IMR-90 (cell line): ENCODE results near the gene KMT2A. TPM values are rescaled to one million over a fixed set of nuclear protein-coding genes. Genes with fewer than 3 reads are reported as not detected.

Experiments
- ATAC-seq: fragments of 200-7000 bp; cut with Tn5 transposase; 2 replicates; pipeline ENCODE4 v1.9.1; 2020; ENCODE audit warnings: low read depth, mild to moderate bottlenecking, moderate library complexity
- BruUV-seq: library from RNA; stranded (reverse); fragments of 400-500 nt; replicated peaks from 2 replicates; lab custom pipeline; 2021; lab: Mats Ljungman, UMichigan
- CTCF ChIA-PET: fragments of 300-600 bp; formaldehyde crosslinking; extraction: SDS; loops from one replicate; lab custom pipeline; 2021; ENCODE audit warnings: antibody characterized with exemption; lab: Yijun Ruan, JAX
- POLR2A ChIA-PET: fragments of 300-600 bp; sonication (Branson Sonifier 250); formaldehyde crosslinking; loops from one replicate; lab custom pipeline; 2022; ENCODE audit warnings: antibody characterized with exemption; ENCODE audit not compliant: unreplicated experiment; lab: Charles Lee
- DNase-seq: peaks from one replicate; pipeline ENCODE4 v3.0.0; 2013
- H2AFZ ChIP-seq: replicated peaks from 2 replicates; pipeline ENCODE3; 2013; ENCODE audit warnings: low read length, mild to moderate bottlenecking; ENCODE audit not compliant: poor library complexity
- H2AK5ac ChIP-seq: 2 replicates; pipeline ENCODE4 v1.6.1; 2013; ENCODE audit warnings: low read depth, low read length, inconsistent platforms
- H2AK9ac ChIP-seq: replicated peaks from 2 replicates; pipeline ENCODE3; 2013; ENCODE audit warnings: mild to moderate bottlenecking, low read depth, low read length, moderate library complexity; ENCODE audit not compliant: poor library complexity
- H2BK120ac ChIP-seq: 2 replicates; pipeline ENCODE4 v1.6.1; 2013; ENCODE audit warnings: low read depth, low read length, inconsistent platforms
- H2BK15ac ChIP-seq: 3 replicates; pipeline ENCODE4 v1.6.1; 2013; ENCODE audit warnings: low read depth, low read length, inconsistent platforms
- H2BK20ac ChIP-seq: 2 replicates; pipeline ENCODE4 v1.6.1; 2013; ENCODE audit warnings: low read depth, mild to moderate bottlenecking, inconsistent platforms, low read length, moderate library complexity
- H2BK5ac ChIP-seq: 2 replicates; pipeline ENCODE4 v1.6.1; 2013; ENCODE audit warnings: mild to moderate bottlenecking, low read depth, low read length, inconsistent platforms; ENCODE audit not compliant: poor library complexity, severe bottlenecking
- H3K14ac ChIP-seq: replicated peaks from 2 replicates; pipeline ENCODE4 v1.6.1; 2013; ENCODE audit warnings: low read depth, low read length, inconsistent platforms
- H3K18ac ChIP-seq: 2 replicates; pipeline ENCODE4 v1.6.1; 2013; ENCODE audit warnings: low read depth, low read length, control low read depth
- H3K23ac ChIP-seq: 2 replicates; pipeline ENCODE4 v1.6.1; 2013; ENCODE audit warnings: low read depth, low read length, inconsistent platforms
- H3K27ac ChIP-seq: 2 replicates; pipeline ENCODE4 v1.5.1; 2013; ENCODE audit warnings: mild to moderate bottlenecking, control low read depth, low read length; ENCODE audit not compliant: insufficient read depth
- H3K27me3 ChIP-seq: 2 replicates; pipeline ENCODE4 v1.6.1; 2013; ENCODE audit warnings: low read length; ENCODE audit not compliant: control insufficient read depth, insufficient read depth
- H3K36me3 ChIP-seq: 2 replicates; pipeline ENCODE4 v1.6.1; 2013; ENCODE audit warnings: low read length, mixed read lengths; ENCODE audit not compliant: control insufficient read depth, insufficient read depth
- H3K4ac ChIP-seq: 2 replicates; pipeline ENCODE4 v1.6.1; 2013; ENCODE audit warnings: low read depth, low read length, inconsistent platforms
- H3K4me1 ChIP-seq: 2 replicates; pipeline ENCODE4 v1.6.1; 2013; ENCODE audit warnings: low read length, mixed read lengths; ENCODE audit not compliant: control insufficient read depth, insufficient read depth
- H3K4me2 ChIP-seq: 2 replicates; pipeline ENCODE4 v1.6.1; 2013; ENCODE audit warnings: low read depth, mild to moderate bottlenecking, control low read depth, low read length, moderate library complexity
- H3K4me3 ChIP-seq: 2 replicates; pipeline ENCODE4 v1.5.1; 2013; ENCODE audit warnings: low read depth, mild to moderate bottlenecking, control low read depth, low read length, moderate library complexity; ENCODE audit not compliant: insufficient read depth
- H3K56ac ChIP-seq: 2 replicates; pipeline ENCODE4 v1.6.1; 2013; ENCODE audit warnings: low read length, inconsistent platforms; ENCODE audit not compliant: insufficient read depth; ENCODE audit errors: extremely low read depth
- H3K79me1 ChIP-seq, 2 experiments: 2 replicates each; pipeline ENCODE4 v1.6.1; 2013; ENCODE audit warnings: low read length in 2 of 2, inconsistent platforms in 1 of 2, low read depth in 1 of 2
- H3K9ac ChIP-seq: 2 replicates; pipeline ENCODE4 v1.6.1; 2013; ENCODE audit warnings: low read depth, low read length, control low read depth
- H3K9me1 ChIP-seq: 2 replicates; pipeline ENCODE4 v1.6.1; 2013; ENCODE audit warnings: low read length, inconsistent platforms; ENCODE audit not compliant: insufficient read depth
- H3K9me3 ChIP-seq: 2 replicates; pipeline ENCODE4 v1.6.1; 2013; ENCODE audit warnings: low read length; ENCODE audit not compliant: control insufficient read depth, insufficient read depth
- H4K20me1 ChIP-seq: 2 replicates; pipeline ENCODE4 v1.6.1; 2013; ENCODE audit warnings: low read length, inconsistent platforms; ENCODE audit not compliant: insufficient read depth
- H4K5ac ChIP-seq: 2 replicates; pipeline ENCODE4 v1.6.1; 2013; ENCODE audit warnings: mild to moderate bottlenecking, low read depth, low read length, control low read depth
- H4K8ac ChIP-seq, 2 experiments: 2 replicates each; pipeline ENCODE4 v1.6.1; 2013; ENCODE audit warnings: low read depth in 2 of 2, low read length in 2 of 2, control low read depth in 1 of 2, inconsistent platforms in 1 of 2
- H4K91ac ChIP-seq: 2 replicates; pipeline ENCODE4 v1.6.1; 2013; ENCODE audit warnings: low read depth, low read length, inconsistent platforms; ENCODE audit not compliant: insufficient read depth
- BHLHE40 ChIP-seq: fragments of 150-350 bp; IDR thresholded peaks from 2 replicates; pipeline ENCODE4 v1.6.1; 2016; ENCODE audit warnings: mild to moderate bottlenecking, low read depth, low read length
- CEBPB ChIP-seq: IDR thresholded peaks from 2 replicates; pipeline ENCODE4 v1.6.1; 2012; ENCODE audit warnings: low read depth, low read length, improper control_type of control experiment
- CHD1 ChIP-seq: IDR thresholded peaks from 2 replicates; pipeline ENCODE4 v1.6.1; 2012; ENCODE audit warnings: low read depth, low read length, improper control_type of control experiment
- CTCF ChIP-seq: conservative IDR thresholded peaks from 2 replicates; pipeline ENCODE4 v1.5.1; 2012; ENCODE audit warnings: mild to moderate bottlenecking, low read depth, low read length, improper control_type of control experiment
- ELK1 ChIP-seq: fragments of 150-350 bp; IDR thresholded peaks from 2 replicates; pipeline ENCODE4 v1.6.1; 2016; ENCODE audit warnings: low read depth, mild to moderate bottlenecking, low read length, moderate library complexity, borderline replicate concordance
- FOS ChIP-seq: fragments of 150-350 bp; IDR thresholded peaks from 2 replicates; pipeline ENCODE4 v1.6.1; 2016; ENCODE audit warnings: low read depth, low read length
- MAFK ChIP-seq: IDR thresholded peaks from 2 replicates; pipeline ENCODE4 v1.6.1; 2012; ENCODE audit warnings: low read depth, low read length, improper control_type of control experiment
- MAZ ChIP-seq: IDR thresholded peaks from 2 replicates; pipeline ENCODE4 v1.6.1; 2012; ENCODE audit warnings: low read depth, mild to moderate bottlenecking, low read length, improper control_type of control experiment, moderate library complexity, borderline replicate concordance
- MXI1 ChIP-seq: IDR thresholded peaks from 2 replicates; pipeline ENCODE4 v1.6.1; 2012; ENCODE audit warnings: low read depth, mild to moderate bottlenecking, low read length, moderate library complexity, borderline replicate concordance
- NFE2L2 ChIP-seq: fragments of 150-350 bp; IDR thresholded peaks from 2 replicates; pipeline ENCODE4 v1.6.1; 2016; ENCODE audit warnings: low read depth, mild to moderate bottlenecking, low read length
- POLR2A ChIP-seq: IDR thresholded peaks from 2 replicates; pipeline ENCODE4 v1.6.1; 2012; ENCODE audit warnings: mild to moderate bottlenecking, low read depth, low read length
- RAD21 ChIP-seq: IDR thresholded peaks from 2 replicates; pipeline ENCODE4 v1.6.1; 2012; ENCODE audit warnings: low read length, improper control_type of control experiment
- RCOR1 ChIP-seq: IDR thresholded peaks from 2 replicates; pipeline ENCODE4 v1.6.1; 2012; ENCODE audit warnings: mild to moderate bottlenecking, low read length, improper control_type of control experiment; ENCODE audit not compliant: insufficient replicate concordance
- RFX5 ChIP-seq: IDR thresholded peaks from 2 replicates; pipeline ENCODE4 v1.8.0; 2012; ENCODE audit warnings: low read depth, mild to moderate bottlenecking, low read length, moderate library complexity
- SMC3 ChIP-seq: fragments of 150-350 bp; IDR thresholded peaks from 2 replicates; pipeline ENCODE4 v1.6.1; 2016; ENCODE audit warnings: low read depth, mild to moderate bottlenecking, antibody characterized with exemption, low read length, moderate library complexity
- USF2 ChIP-seq: fragments of 150-350 bp; IDR thresholded peaks from 2 replicates; pipeline ENCODE4 v1.6.1; 2017; ENCODE audit warnings: mild to moderate bottlenecking, antibody characterized with exemption, low read length, low read depth
- dilution Hi-C: fragments of 300-500 bp; cut with HindIII; formaldehyde crosslinking; loops from one replicate; pipeline ENCODE4 v1.14.3; 2018; ENCODE audit warnings: low sequenced_read_pairs; ENCODE audit not compliant: unreplicated experiment
- in situ Hi-C: fragments of 300-500 bp; cut with MboI; formaldehyde crosslinking; loops from 3 replicates; pipeline ENCODE4 v1.14.3; 2019; ENCODE audit warnings: low sequenced_read_pairs, inconsistent platforms, mixed read lengths
- intact Hi-C: fragments of 100-400 bp; cut with micrococcal nuclease; formaldehyde crosslinking; loops from 2 replicates; pipeline ENCODE4 v1.10.0; 2022
- polyA plus RNA-seq, 3 experiments: library from polyadenylated mRNA; depleted of rRNA; stranded (reverse); fragments of >200 nt; gene quantifications; 2 replicates each; pipeline ENCODE4 v1.2.3, GENCODE V29; 2012; ENCODE audit warnings: low replicate concordance in 1 of 3
- total RNA-seq: library from RNA; depleted of rRNA; stranded (reverse); fragments of >200 nt; gene quantifications from 2 replicates; pipeline ENCODE4 v1.2.3, GENCODE V29; 2012

The KMT2A gene
- total and polyA plus RNA-seq, 2 of the 4 experiments (the other 2 are of a cell fraction) = 18.2 to 21.1 TPM

GRCh38 chr11:118439646-118440045, 3.4 kb downstream of the KMT2A start:
- no peak overlapping the region for H3K27ac ChIP-seq
- peaks cover 78% of the 10 kb centered on the region for H4K20me1 ChIP-seq
- H2AK5ac ChIP-seq = no peak overlapping the region
- no peak overlapping the region for H2BK20ac ChIP-seq
- no peak overlapping the region for H2BK15ac ChIP-seq
- dilution Hi-C loops (no loop called here), in situ Hi-C loops (no loop called here), intact Hi-C loops (loop anchor here (5.0 kb wide), 1 partner anchor 48 kb away; no protein-coding TSS in a partner anchor)
- H3K9ac ChIP-seq = no peak overlapping the region
- H3K4me3 ChIP-seq = no peak overlapping the region
- H3K27me3 ChIP-seq = no peaks in the 10 kb centered on the region
- no peak overlapping the region for H2AFZ ChIP-seq
- no peak overlapping the region for H3K14ac ChIP-seq
- peak overlapping the region; percentile 66; the same call in 1 of the 2 replicates for H3K23ac ChIP-seq
- no peak for ATAC-seq
- H2AK9ac ChIP-seq = no peak overlapping the region
- TF ChIP-seq ELK1 = no peak
- TF ChIP-seq RAD21 = no peak
- no peak for TF ChIP-seq CHD1
- no peak for TF ChIP-seq USF2
- no peak for TF ChIP-seq POLR2A
- no peak for TF ChIP-seq RCOR1
- no peak for TF ChIP-seq MAZ
- no peak for TF ChIP-seq CEBPB
- TF ChIP-seq MAFK = no peak
- TF ChIP-seq FOS = no peak
- no peak for TF ChIP-seq MXI1
- TF ChIP-seq BHLHE40 = no peak
- no peak for TF ChIP-seq CTCF
- no peak for TF ChIP-seq SMC3
- no peak for TF ChIP-seq NFE2L2
- TF ChIP-seq RFX5 = no peak
- H3K56ac ChIP-seq = no peak overlapping the region
- no peak for DNase-seq
- POLR2A ChIA-PET = no interaction called here
- H3K79me1 ChIP-seq = peaks cover 0 to 68% of the 10 kb centered on the region in 2 experiments; a peak in 3 of 4 replicates
- H3K9me1 ChIP-seq = peaks cover 5% of the 10 kb centered on the region; the same call in 1 of the 2 replicates
- H3K9me3 ChIP-seq = no peaks in the 10 kb centered on the region
- no peak overlapping the region for H4K5ac ChIP-seq
- H4K8ac ChIP-seq = no peak overlapping the region
- H3K18ac ChIP-seq = no peak overlapping the region
- no peak overlapping the region for H3K4ac ChIP-seq
- no peak overlapping the region for H2BK5ac ChIP-seq
- H4K91ac ChIP-seq = no peak overlapping the region
- no peak overlapping the region for H2BK120ac ChIP-seq
- peaks cover 11% of the 10 kb centered on the region for H3K4me1 ChIP-seq
- CTCF ChIA-PET = interaction anchor here (0.7 to 1.1 kb wide), 3 partner anchors 15 to 37 kb away, joined by 3 to 8 read pairs (median 3); no protein-coding TSS in a partner anchor
- H3K4me2 ChIP-seq = no peak overlapping the region
- BruUV-seq = no TSS peak
- H3K36me3 ChIP-seq = 0 out of 2 replicates have a peak, but pooled peaks cover under 1% of the 10 kb centered on the region
